ENCODE data around the gene TMC1. TPM values are rescaled to one million over a fixed set of nuclear protein-coding genes. Genes with fewer than 3 reads are reported as not detected.

Gene TMC1
- total and polyA plus RNA-seq, 2 of the 8 experiments (the other 6 are each of a cell fraction or from before 2014, with no cell fraction given): 0.95 to 0.98 TPM

GRCh38 chr9:72650206-72650605 lies 128.8 kb downstream of the TMC1 start:
- H3K79me1 ChIP-seq (ENCODE audit: low read depth, low read length): no peaks in the 10 kb centered on the region
- H3K27ac ChIP-seq (ENCODE audit: low read depth, low read length): no peak overlapping the region
- no peak overlapping the region for H3K56ac ChIP-seq (replicated peaks; ENCODE audit: insufficient read length, low read depth, low read length)
- H3K36me3 ChIP-seq (ENCODE audit: control insufficient read depth in 2 of 4, insufficient read depth in 4 of 4, low read length in 3 of 4): no peaks in the 10 kb centered on the region
- H4K20me1 ChIP-seq (replicated peaks in 1 of 2; ENCODE audit: control insufficient read depth in 1 of 2, insufficient read depth in 2 of 2, low read length in 2 of 2): no peaks in the 10 kb centered on the region
- no peak overlapping the region for H2AK5ac ChIP-seq (ENCODE audit: low read depth, low read length)
- H3K23ac ChIP-seq (ENCODE audit: insufficient read length): no peak overlapping the region
- ChIA-PET CTCF (ENCODE audit: partially characterized antibody) (no interaction called here), POLR2A (ENCODE audit: partially characterized antibody) (interaction anchor here (0.9 kb wide), 1 partner anchor 284 kb away, joined by 3 read pairs; no protein-coding TSS in a partner anchor)
- H2BK5ac ChIP-seq (ENCODE audit: low read depth, low read length): no peak overlapping the region
- no peaks in the 10 kb centered on the region for H3K79me2 ChIP-seq (ENCODE audit: control insufficient read depth in 1 of 2, insufficient read depth in 2 of 2, low read length in 2 of 2)
- H4K5ac ChIP-seq (ENCODE audit: insufficient read length, low read depth, low read length): no peak overlapping the region
- FAIRE-seq: no peak
- no peak overlapping the region for H2BK12ac ChIP-seq (ENCODE audit: low read depth, low read length)
- H2BK120ac ChIP-seq (replicated peaks; ENCODE audit: low read depth, low read length): no peak overlapping the region
- no peaks in the 10 kb centered on the region for H3K23me2 ChIP-seq (ENCODE audit: low read depth, low read length)
- H3K9me3 ChIP-seq (ENCODE audit: insufficient read depth in 2 of 2, low read depth in 1 of 2, low read length in 1 of 2): no peaks in the 10 kb centered on the region
- no peak overlapping the region for H2AFZ ChIP-seq (ENCODE audit: low read length)
- H3K4me3 ChIP-seq (ENCODE audit: extremely low read depth in 1 of 4, insufficient read depth in 2 of 4, low read depth in 3 of 4, low read length in 4 of 4): no peak overlapping the region
- no peak overlapping the region for H4K8ac ChIP-seq (ENCODE audit: extremely low read depth, insufficient read depth, low read length)
- no peak for DNase-seq (ENCODE audit: low read depth in 1 of 2, low spot score in 2 of 2)
- 90% methylated on average over 2 of the region's 2 CpGs; no CpG with 5 or more reads in 1 of the 2 experiments for WGBS, 2 experiments (ENCODE audit: extremely low coverage in 1 of 2, insufficient coverage in 1 of 2, insufficient read length in 1 of 2, insufficient replicate concordance in 2 of 2, low coverage in 1 of 2, low lambda C conversion rate in 2 of 2, missing lambda C conversion rate in 1 of 2)
- no peak overlapping the region for H4K91ac ChIP-seq (replicated peaks; ENCODE audit: insufficient read length, low read length)
- H3K14ac ChIP-seq (ENCODE audit: insufficient read length): no peak overlapping the region
- peaks cover 0 to 2% (median 0%) of the 10 kb centered on the region in 4 experiments; a peak in 3 of 7 replicates for H3K4me1 ChIP-seq (replicated peaks in 1 of 4; ENCODE audit: control insufficient read depth in 3 of 4, insufficient read depth in 4 of 4, low read length in 3 of 4)
- H3K18ac ChIP-seq (ENCODE audit: extremely low read depth, low read length): no peak overlapping the region
- H2BK15ac ChIP-seq (ENCODE audit: low read length): no peak overlapping the region
- H3K9ac ChIP-seq (replicated peaks in 1 of 4; ENCODE audit: extremely low read depth in 1 of 4, low read depth in 3 of 4, low read length in 3 of 4): no peak overlapping the region
- no peak overlapping the region for H3K4ac ChIP-seq (replicated peaks; ENCODE audit: insufficient read length, low read depth, low read length)
- H2BK20ac ChIP-seq (ENCODE audit: low read length): no peak overlapping the region
- H3K4me2 ChIP-seq (ENCODE audit: insufficient read depth in 1 of 2, low read depth in 2 of 2, low read length in 2 of 2): no peak overlapping the region
- no peaks in the 10 kb centered on the region for H3K27me3 ChIP-seq (replicated peaks in 1 of 4; ENCODE audit: control insufficient read depth in 3 of 4, extremely low read depth in 1 of 4, insufficient read depth in 3 of 4, low read length in 3 of 4)
- TF ChIP-seq HDAC6 (IDR thresholded peaks at IDR 0.05; ENCODE audit: low read depth, low read length) (no peak), SIRT6 (IDR thresholded peaks at IDR 0.05; ENCODE audit: low read length) (no peak), BCL11A (IDR thresholded peaks at IDR 0.05; ENCODE audit: low read depth in 2 of 2, low read length in 2 of 2) (no peak), MAX (IDR thresholded peaks at IDR 0.05) (no peak), FOSL1 (IDR thresholded peaks at IDR 0.05; ENCODE audit: insufficient read depth, low read depth, low read length) (no peak), EZH2 (IDR thresholded peaks at IDR 0.05; ENCODE audit: low read depth, low read length, severe bottlenecking) (no peak), KDM5A (IDR thresholded peaks at IDR 0.05; ENCODE audit: low read length) (no peak)

Data from H1 (cell line).